HFF-Myc (cell line): ENCODE measurements around the gene CAND1.

Source experiments
- DNase-seq: peaks from one replicate; pipeline ENCODE4 v3.0.0-alpha.2; 2011; ENCODE audit warnings: low read depth; ENCODE audit errors: extremely low read depth
- H3K4me3 ChIP-seq: replicated peaks from 2 replicates; pipeline ENCODE4 v1.5.1; 2011; ENCODE audit warnings: low read depth, mild to moderate bottlenecking, control low read depth, low read length
- CTCF ChIP-seq: IDR thresholded peaks from 2 replicates; pipeline ENCODE4 v1.5.1; 2012; ENCODE audit warnings: mild to moderate bottlenecking, low read depth, low read length, control low read depth; ENCODE audit errors: missing control alignments

CAND1 gene

GRCh38 chr12:67279637-67280036 is 10.5 kb downstream of the CAND1 start:
- TF ChIP-seq CTCF: no peak
- H3K4me3 ChIP-seq: no peak overlapping the region
- no peak for DNase-seq

GRCh38 chr12:67280088-67280487 is 10.9 kb downstream of the CAND1 start:
- TF ChIP-seq CTCF: no peak
- no peak for DNase-seq
- no peak overlapping the region for H3K4me3 ChIP-seq

- TF ChIP-seq CTCF: no peak
- H3K4me3 ChIP-seq: no peak overlapping the region
- DNase-seq: no peak
Observed at GRCh38 chr12:67280572-67280971, 11.4 kb downstream of the CAND1 start.

GRCh38 chr12:67284561-67284960 is 15.4 kb downstream of the CAND1 start:
- TF ChIP-seq CTCF: no peak
- no peak overlapping the region for H3K4me3 ChIP-seq
- no peak for DNase-seq

- TF ChIP-seq CTCF: no peak
- no peak overlapping the region for H3K4me3 ChIP-seq
- no peak for DNase-seq
Observed at GRCh38 chr12:67286257-67286656, 17.1 kb downstream of the CAND1 start.

- H3K4me3 ChIP-seq: no peak overlapping the region
- no peak for TF ChIP-seq CTCF
- DNase-seq: no peak
Observed at GRCh38 chr12:67287311-67287710, 18.2 kb downstream of the CAND1 start.

- no peak for TF ChIP-seq CTCF
- no peak overlapping the region for H3K4me3 ChIP-seq
- DNase-seq: no peak
Observed at GRCh38 chr12:67288561-67288960, 19.4 kb downstream of the CAND1 start.
